Heart left ventricle (tissue), 13 donors: ENCODE measurements around the gene RPP38.

Source experiments
- CTCF ChIP-seq, 12 donors: fragments of 200-600 bp; sonication (generic) in 4 of 12; IDR thresholded peaks; one replicate each; pipeline versions ENCODE4 v1.5.0 to v1.8.0; 2018 to 2022; ENCODE audit warnings: antibody characterized with exemption in 12 of 12, mild to moderate bottlenecking in 5 of 12
- POLR2A ChIP-seq, 2 donors: fragments of 450-650 bp; IDR thresholded peaks; one replicate each; pipeline ENCODE4 v1.6.1; 2017; ENCODE audit warnings: antibody characterized with exemption in 2 of 2, mild to moderate bottlenecking in 2 of 2, moderate library complexity in 2 of 2
- donor health status: ischemic (EF 13 %, LVEDD 7.1; RV severe dilation, severe dysfunction).
- donor health status: DM: no; HTN: yes; CAD: no.
- donor health status: DM: no; HTN: no; CAD: no.
- donor health status: ischemic (EF 25% LVEDD 6.9; RV normal size, moderate dysfunction).
- donor health status: ischemic (EF 25% LVEDD 5.7; RV mildly dilated, moderate dysfunction).
- donor health status: ischemic (EF 35%, LVEDD 5.7; RV mildly dilated, moderate dysfunction).
- donor health status: nonischemic (EF 11% LVEDD 7.7; RV severe dilation, severe dysfunction).
- donor health status: DM: yes; HTN: yes; CAD: no.
- donor health status: PGD.
- donor health status: ischemic (EF 29% LVEDD 5.4; RV normal size, mild dysfunction).
- donor health status: nonischemic (EF 23%, LVEDD 6.1; RV moderate dilation, normal function).

- TF ChIP-seq CTCF (IDR thresholded peaks at IDR 0.05) (no peak), POLR2A (IDR thresholded peaks at IDR 0.05) (no peak)
Observed at GRCh38 chr10:15058689-15059088, 38.5 kb upstream of the RPP38 start.
